MCF 10A (cell line): ENCODE data around the gene MARCKS. TPM values are rescaled to one million over a fixed set of nuclear protein-coding genes. Genes with fewer than 3 reads are reported as not detected.

Source experiments
- BruUV-seq: library from RNA; stranded (reverse); fragments of 400-500 nt; replicated peaks from 2 replicates; lab custom pipeline; 2021; lab: Mats Ljungman, UMichigan
- CTCF ChIA-PET: fragments of 300-600 bp; sonication (Branson Sonifier 250); formaldehyde crosslinking; extraction: SDS; loops from one replicate; lab custom pipeline; 2021; ENCODE audit warnings: antibody characterized with exemption, inconsistent platforms; lab: Yijun Ruan, JAX
- POLR2A ChIA-PET: fragments of 300-600, 350-650 bp; sonication (Branson Sonifier 250); formaldehyde crosslinking; extraction: SDS; loops from one replicate; lab custom pipeline; 2020; ENCODE audit warnings: antibody characterized with exemption, inconsistent platforms; lab: Yijun Ruan, JAX
- DNase-seq: peaks from one replicate; pipeline ENCODE4 v3.0.0-alpha.2; 2018; ENCODE audit not compliant: unreplicated experiment
- H3K27ac Mint-ChIP-seq: one replicate; pipeline ENCODE4 v1.8.0; 2022; ENCODE audit warnings: mild to moderate bottlenecking, low read depth, mixed read lengths; ENCODE audit not compliant: unreplicated experiment
- H3K27me3 Mint-ChIP-seq: one replicate; pipeline ENCODE4 v1.8.0; 2022; ENCODE audit warnings: mixed read lengths; ENCODE audit not compliant: insufficient read depth, unreplicated experiment
- H3K36me3 Mint-ChIP-seq: one replicate; pipeline ENCODE4 v1.8.0; 2022; ENCODE audit warnings: mild to moderate bottlenecking, moderate library complexity, mixed read lengths; ENCODE audit not compliant: insufficient read depth, unreplicated experiment
- H3K4me1 Mint-ChIP-seq: one replicate; pipeline ENCODE4 v1.8.0; 2022; ENCODE audit warnings: mixed read lengths; ENCODE audit not compliant: insufficient read depth, unreplicated experiment
- H3K4me3 Mint-ChIP-seq: one replicate; pipeline ENCODE4 v1.8.0; 2022; ENCODE audit warnings: mild to moderate bottlenecking, moderate library complexity, mixed read lengths; ENCODE audit not compliant: unreplicated experiment
- H3K9me3 Mint-ChIP-seq: one replicate; pipeline ENCODE4 v1.8.0; 2022; ENCODE audit warnings: mixed read lengths; ENCODE audit not compliant: unreplicated experiment
- intact Hi-C: fragments of 100-400 bp; cut with micrococcal nuclease; formaldehyde crosslinking; loops from 2 replicates; pipeline ENCODE4 v1.14.1; 2022
- total RNA-seq: library from RNA; stranded (reverse); gene quantifications from 2 replicates; pipeline ENCODE4 v1.2.3, GENCODE V29; 2022
- TF ChIP-seq, protein P1 (sequence below): fragments of 200-600 bp; IDR thresholded peaks from one replicate; pipeline ENCODE4 v1.8.0; 2022; ENCODE audit warnings: antibody characterized with exemption, mild to moderate bottlenecking; ENCODE audit not compliant: unreplicated experiment

Gene MARCKS
- total RNA-seq, 1 experiment from 2014 or later: 39.3 TPM

DNA sequence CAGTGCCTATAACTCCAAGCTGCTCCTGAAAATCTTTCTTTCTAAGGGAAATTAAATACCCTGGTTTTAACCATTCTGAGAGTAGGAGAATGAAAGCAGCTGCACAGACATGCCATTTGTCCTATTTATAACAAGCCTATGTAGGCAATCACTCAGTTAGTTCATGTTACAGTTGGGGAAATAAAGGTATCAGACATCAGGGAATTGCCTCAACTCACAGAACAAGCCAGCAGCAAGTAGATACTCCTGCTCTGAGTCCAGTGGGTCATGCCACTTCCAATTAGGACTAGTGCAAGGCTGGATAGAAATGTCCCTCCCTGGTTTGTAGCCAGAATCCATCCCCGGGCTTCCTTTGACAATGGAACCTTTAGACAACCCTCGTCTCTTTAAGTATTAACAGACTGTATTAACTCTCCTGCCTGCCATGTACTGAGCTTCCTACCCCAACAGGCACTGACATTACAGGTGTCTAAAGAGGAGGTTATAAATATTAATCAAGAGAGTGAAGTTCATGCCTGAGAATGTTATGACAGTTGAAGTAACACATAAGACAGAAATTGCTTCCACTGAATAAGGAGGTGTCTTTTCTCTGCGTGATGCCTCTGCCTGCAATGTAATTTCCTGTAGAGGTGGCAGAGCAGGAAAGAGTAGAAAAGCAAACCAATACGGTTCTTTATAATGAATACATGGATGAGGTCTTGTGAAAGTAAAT is 28.0 kb upstream of the MARCKS start:
- H3K27ac Mint-ChIP-seq: no peak overlapping the region
- no peaks in the 10 kb centered on the region for H3K27me3 Mint-ChIP-seq
- POLR2A ChIA-PET: no interaction called here
- intact Hi-C loops: no loop called here
- no peak for DNase-seq
- TF ChIP-seq, protein P1, sequence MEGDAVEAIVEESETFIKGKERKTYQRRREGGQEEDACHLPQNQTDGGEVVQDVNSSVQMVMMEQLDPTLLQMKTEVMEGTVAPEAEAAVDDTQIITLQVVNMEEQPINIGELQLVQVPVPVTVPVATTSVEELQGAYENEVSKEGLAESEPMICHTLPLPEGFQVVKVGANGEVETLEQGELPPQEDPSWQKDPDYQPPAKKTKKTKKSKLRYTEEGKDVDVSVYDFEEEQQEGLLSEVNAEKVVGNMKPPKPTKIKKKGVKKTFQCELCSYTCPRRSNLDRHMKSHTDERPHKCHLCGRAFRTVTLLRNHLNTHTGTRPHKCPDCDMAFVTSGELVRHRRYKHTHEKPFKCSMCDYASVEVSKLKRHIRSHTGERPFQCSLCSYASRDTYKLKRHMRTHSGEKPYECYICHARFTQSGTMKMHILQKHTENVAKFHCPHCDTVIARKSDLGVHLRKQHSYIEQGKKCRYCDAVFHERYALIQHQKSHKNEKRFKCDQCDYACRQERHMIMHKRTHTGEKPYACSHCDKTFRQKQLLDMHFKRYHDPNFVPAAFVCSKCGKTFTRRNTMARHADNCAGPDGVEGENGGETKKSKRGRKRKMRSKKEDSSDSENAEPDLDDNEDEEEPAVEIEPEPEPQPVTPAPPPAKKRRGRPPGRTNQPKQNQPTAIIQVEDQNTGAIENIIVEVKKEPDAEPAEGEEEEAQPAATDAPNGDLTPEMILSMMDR: no peak
- BruUV-seq: no TSS peak
- H3K36me3 Mint-ChIP-seq: no peaks in the 10 kb centered on the region
- CTCF ChIA-PET: no interaction called here
- no peaks in the 10 kb centered on the region for H3K9me3 Mint-ChIP-seq
- H3K4me1 Mint-ChIP-seq: no peaks in the 10 kb centered on the region
- H3K4me3 Mint-ChIP-seq: no peak overlapping the region

DNA sequence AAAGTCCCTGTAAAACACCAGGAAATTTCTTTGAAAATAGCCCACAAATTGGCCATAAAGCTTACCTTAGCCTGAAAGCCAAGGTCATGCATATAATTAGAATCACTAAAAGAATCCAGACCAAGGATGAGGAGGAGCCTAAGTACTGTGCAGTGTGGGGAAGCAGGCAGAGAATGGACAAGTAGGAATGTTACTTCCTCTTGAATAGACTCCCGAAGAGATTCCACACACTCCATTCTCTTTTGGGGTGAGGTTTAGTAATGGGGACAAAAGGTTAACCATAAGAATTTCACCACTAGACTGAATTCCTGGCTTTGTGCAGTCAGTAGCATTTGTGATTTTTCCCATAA is 27.5 kb upstream of the MARCKS start:
- H3K4me3 Mint-ChIP-seq: no peak overlapping the region
- intact Hi-C loops: loop anchor here (10.0 kb wide), 1 partner anchor 65 kb away; no protein-coding TSS in a partner anchor
- no peaks in the 10 kb centered on the region for H3K36me3 Mint-ChIP-seq
- no peak for DNase-seq
- TF ChIP-seq, protein P1: no peak
- no TSS peak for BruUV-seq
- H3K4me1 Mint-ChIP-seq: no peaks in the 10 kb centered on the region
- H3K27ac Mint-ChIP-seq: no peak overlapping the region
- CTCF ChIA-PET: no interaction called here
- H3K9me3 Mint-ChIP-seq: no peaks in the 10 kb centered on the region
- POLR2A ChIA-PET: no interaction called here
- H3K27me3 Mint-ChIP-seq: no peaks in the 10 kb centered on the region

DNA sequence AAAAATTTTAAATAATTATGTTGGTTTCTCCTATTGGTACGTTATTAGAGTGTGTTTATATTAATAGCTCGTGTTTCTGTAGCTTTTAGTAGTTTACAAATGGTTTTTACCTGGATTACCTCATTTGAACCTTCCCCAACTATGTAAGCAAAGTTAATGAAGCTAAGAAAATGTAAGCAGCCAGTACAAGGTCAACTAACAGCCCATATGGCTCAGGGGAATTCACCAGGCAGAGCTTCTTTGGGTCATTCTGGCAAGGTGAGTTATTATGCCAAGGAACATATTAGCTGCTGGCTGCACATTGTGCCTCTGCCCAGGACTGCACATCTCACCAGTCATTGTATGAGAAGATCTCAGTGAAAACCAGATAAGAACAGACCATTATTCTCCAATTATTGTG is 27.0 kb upstream of the MARCKS start:
- no peak for DNase-seq
- H3K27me3 Mint-ChIP-seq: no peaks in the 10 kb centered on the region
- POLR2A ChIA-PET: no interaction called here
- no peaks in the 10 kb centered on the region for H3K9me3 Mint-ChIP-seq
- CTCF ChIA-PET: no interaction called here
- H3K27ac Mint-ChIP-seq: no peak overlapping the region
- no TSS peak for BruUV-seq
- no peaks in the 10 kb centered on the region for H3K4me1 Mint-ChIP-seq
- H3K36me3 Mint-ChIP-seq: no peaks in the 10 kb centered on the region
- TF ChIP-seq, protein P1: no peak
- H3K4me3 Mint-ChIP-seq: no peak overlapping the region
- intact Hi-C loops: loop anchor here (10.0 kb wide), 1 partner anchor 65 kb away; no protein-coding TSS in a partner anchor

DNA sequence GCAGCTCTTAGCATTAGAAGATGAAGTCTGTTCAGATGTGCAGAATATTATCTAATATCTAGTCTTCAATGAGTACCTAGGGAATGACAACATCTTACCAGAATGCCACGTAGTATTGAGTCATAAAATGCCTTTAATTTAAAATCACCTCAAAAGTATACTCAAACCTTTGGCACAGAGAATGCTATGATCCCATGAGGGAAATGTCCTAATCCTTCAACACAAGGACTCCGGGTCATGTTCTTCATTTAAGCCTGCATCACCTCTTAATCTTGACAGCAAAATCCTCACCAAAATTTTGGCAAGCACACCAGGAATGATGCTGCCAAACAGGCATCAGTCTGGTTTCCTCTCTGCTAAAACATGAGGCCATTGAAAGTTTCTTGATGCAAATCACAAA is 23.6 kb upstream of the MARCKS start:
- H3K27me3 Mint-ChIP-seq: no peaks in the 10 kb centered on the region
- CTCF ChIA-PET: no interaction called here
- intact Hi-C loops: loop anchor here (10.0 kb wide), 1 partner anchor 69 kb away; no protein-coding TSS in a partner anchor

More for the DNA sequence above, 23.6 kb upstream of the MARCKS start:
- Mint-ChIP-seq H3K9me3 (no peaks in the 10 kb centered on the region), H3K36me3 (no peaks in the 10 kb centered on the region), H3K27ac (no peak overlapping the region), H3K4me3 (no peak overlapping the region), H3K4me1 (no peaks in the 10 kb centered on the region)
- no peak for DNase-seq
- POLR2A ChIA-PET: no interaction called here
- no TSS peak for BruUV-seq
- TF ChIP-seq, protein P1: no peak
